B cell (primary cell): ENCODE data around the gene IGF2BP3. TPM values are rescaled to one million over a fixed set of nuclear protein-coding genes. Genes with fewer than 3 reads are reported as not detected.
"Not testable (repeated sequence)": the region's sequence is repeated elsewhere in the genome, so short reads cannot be mapped to it uniquely, and the experiment has no call there.

Experiments
- ATAC-seq: fragments of 200-7000 bp; cut with Tn5 transposase; one replicate; pipeline ENCODE4 v1.10.0; 2021; ENCODE audit warnings: low read depth, mild to moderate bottlenecking, moderate number of reproducible peaks, moderate library complexity
- CTCF ChIA-PET: fragments of 350-600 bp; sonication (Branson Sonifier 250); formaldehyde crosslinking; loops from one replicate; lab custom pipeline; 2021; ENCODE audit warnings: antibody characterized with exemption, inconsistent platforms; lab: Charles Lee
- POLR2A ChIA-PET: fragments of 350-600 bp; sonication (Branson Sonifier 250); formaldehyde crosslinking; loops from one replicate; lab custom pipeline; 2021; ENCODE audit warnings: antibody characterized with exemption; lab: Charles Lee
- DNase-seq: peaks from one replicate; pipeline ENCODE4 v3.0.0; 2013
- H2AFZ ChIP-seq: 2 replicates; pipeline ENCODE4 v1.6.1; 2012; ENCODE audit warnings: mild to moderate bottlenecking, low read depth, low read length; ENCODE audit not compliant: insufficient read depth, poor library complexity, severe bottlenecking
- H3K27ac ChIP-seq, 2 donors: 1 replicate in 1 of 2; 2 replicates in 1 of 2; pipeline ENCODE4 v1.5.1; 2012 to 2013; ENCODE audit warnings: low read length in 2 of 2, mild to moderate bottlenecking in 2 of 2, moderate library complexity in 1 of 2
- H3K27me3 ChIP-seq, 4 experiments: fragments of 200-600 bp in 1 of 4; sonication (generic) in 1 of 4; replicated peaks in 1 of 4; 1 replicate in 2 of 4; 2 replicates in 2 of 4; pipeline versions ENCODE4 v1.6.1 to v1.7.0; 2013 to 2016; ENCODE audit warnings: low read length in 3 of 4, mild to moderate bottlenecking in 2 of 4, mixed read lengths in 1 of 4, moderate library complexity in 1 of 4; ENCODE audit not compliant: insufficient read depth in 4 of 4, control insufficient read depth in 3 of 4; ENCODE audit errors: control extremely low read depth in 1 of 4
- H3K36me3 ChIP-seq, 2 experiments: replicated peaks in 1 of 2; 1 replicate in 1 of 2; 2 replicates in 1 of 2; pipeline versions ENCODE4 v1.6.1 to v1.7.1; 2013; ENCODE audit warnings: low read length in 1 of 2; ENCODE audit not compliant: insufficient read depth in 2 of 2, control insufficient read depth in 1 of 2; ENCODE audit errors: control extremely low read depth in 1 of 2, extremely low read depth in 1 of 2
- H3K4me1 ChIP-seq, 2 donors: fragments of 200-600 bp in 1 of 2; sonication (generic) in 1 of 2; 1 replicate in 1 of 2; 2 replicates in 1 of 2; pipeline versions ENCODE4 v1.5.1 to v1.6.1; 2013 to 2017; ENCODE audit warnings: low read length in 2 of 2; ENCODE audit not compliant: control insufficient read depth in 2 of 2, insufficient read depth in 2 of 2
- H3K4me2 ChIP-seq: replicated peaks from 2 replicates; pipeline ENCODE3; 2012; ENCODE audit warnings: mild to moderate bottlenecking, low read depth, low read length; ENCODE audit not compliant: poor library complexity, severe bottlenecking
- H3K4me3 ChIP-seq, 5 experiments: fragments of 200-600 bp in 1 of 5; sonication (generic) in 1 of 5; 1 replicate in 3 of 5; 2 replicates in 2 of 5; pipeline versions ENCODE4 v1.5.1 to v1.7.0; 2011 to 2016; ENCODE audit warnings: low read length in 4 of 5, mild to moderate bottlenecking in 4 of 5, low read depth in 2 of 5, control low read depth in 1 of 5, moderate library complexity in 1 of 5; ENCODE audit not compliant: insufficient read depth in 1 of 5; ENCODE audit errors: control extremely low read depth in 1 of 5, extremely low read depth in 1 of 5
- H3K79me2 ChIP-seq: fragments of 200-600 bp; sonication (generic); one replicate; pipeline ENCODE4 v1.6.0; 2016; ENCODE audit warnings: low read length; ENCODE audit not compliant: control insufficient read depth, insufficient read depth
- H3K9ac ChIP-seq: fragments of 200-600 bp; sonication (generic); 2 replicates; pipeline ENCODE4 v1.6.1; 2017; ENCODE audit warnings: mild to moderate bottlenecking, low read length, moderate library complexity
- H3K9me3 ChIP-seq, 3 donors: one replicate each; pipeline versions ENCODE4 v1.6.1 to v1.7.1; 2013; ENCODE audit warnings: low read length in 2 of 3; ENCODE audit not compliant: control insufficient read depth in 2 of 3, insufficient read depth in 1 of 3; ENCODE audit errors: control extremely low read depth in 1 of 3
- H4K20me1 ChIP-seq: 2 replicates; pipeline ENCODE4 v1.6.0; 2012; ENCODE audit warnings: mild to moderate bottlenecking, low read length; ENCODE audit not compliant: insufficient read depth, control insufficient read depth, poor library complexity, severe bottlenecking
- H3K27ac Mint-ChIP-seq: one replicate; pipeline ENCODE4 v1.8.0; 2021; ENCODE audit warnings: mixed read lengths
- H3K27me3 Mint-ChIP-seq: one replicate; pipeline ENCODE4 v1.8.0; 2021; ENCODE audit warnings: mixed read lengths
- H3K4me1 Mint-ChIP-seq: one replicate; pipeline ENCODE4 v1.8.0; 2021; ENCODE audit warnings: mixed read lengths
- H3K4me3 Mint-ChIP-seq: one replicate; pipeline ENCODE4 v1.8.0; 2021; ENCODE audit warnings: mixed read lengths
- H3K9me3 Mint-ChIP-seq: one replicate; pipeline ENCODE4 v1.8.0; 2022; ENCODE audit warnings: mixed read lengths; ENCODE audit not compliant: insufficient read depth
- CTCF ChIP-seq: fragments of 200-600 bp; IDR thresholded peaks from one replicate; pipeline ENCODE4 v1.8.0; 2022; ENCODE audit warnings: antibody characterized with exemption, mild to moderate bottlenecking
- EZH2 ChIP-seq: IDR thresholded peaks from 2 replicates; pipeline ENCODE4 v1.6.1; 2012; ENCODE audit warnings: borderline replicate concordance, low read depth, mild to moderate bottlenecking, moderate library complexity, low read length; ENCODE audit not compliant: insufficient read depth, poor library complexity, severe bottlenecking
- WGBS: methylation state at CpG from one replicate; pipeline ENCODE4 v1.1.5; 2013; ENCODE audit warnings: missing lambda C conversion rate; ENCODE audit not compliant: insufficient coverage; 5-methylcytosine and 5-hydroxymethylcytosine counted together
- intact Hi-C: fragments of 100-400 bp; cut with micrococcal nuclease; formaldehyde crosslinking; loops from one replicate; pipeline ENCODE4 v1.10.0; 2022
- polyA plus RNA-seq: library from polyadenylated mRNA; depleted of rRNA; stranded (reverse); fragments of >200 nt; gene quantifications from 2 replicates; pipeline ENCODE4 v1.2.3, GENCODE V29; 2012
- total RNA-seq, 2 donors: library from RNA; stranded (reverse); fragments of 120-200 nt in 1 of 2; gene quantifications; 1 replicate in 1 of 2; 2 replicates in 1 of 2; pipeline versions ENCODE4 v1.2.3 to v1.2.4, GENCODE V29; 2013 to 2022

The IGF2BP3 gene
- total and polyA plus RNA-seq, 2 donors (not counting 1 experiment from before 2014, with no cell fraction given), result 0.63 to 10.0 TPM

GRCh38 chr7:23403970-23404369 is 66.3 kb downstream of the IGF2BP3 start:
- H3K9me3 Mint-ChIP-seq, result peaks cover 4% of the 10 kb centered on the region
- Histone ChIP-seq H3K36me3 (peaks cover 0 to 2% of the 10 kb centered on the region in 2 experiments), H3K4me1 (no peaks in the 10 kb centered on the region), H3K4me2 (no peak overlapping the region), H2AFZ (no peak overlapping the region), H4K20me1 (no peaks in the 10 kb centered on the region), H3K4me3 (no peak overlapping the region), H3K27me3 (peaks cover 0 to 2% (median 0%) of the 10 kb centered on the region in 4 experiments), H3K9me3 (peaks cover 0 to 7% (median 0%) of the 10 kb centered on the region in 3 donors), H3K79me2 (no peaks in the 10 kb centered on the region), H3K27ac (no peak overlapping the region), H3K9ac (no peak overlapping the region)
- TF ChIP-seq CTCF (no peak), EZH2 (no peak)
- no peak overlapping the region for H3K4me3 Mint-ChIP-seq
- no peak for ATAC-seq
- no peak for DNase-seq
- 93% methylated on average over 1 of the region's 5 CpGs for whole genome bisulfite sequencing
- POLR2A ChIA-PET, result no interaction called here
- no peaks in the 10 kb centered on the region for H3K27me3 Mint-ChIP-seq
- H3K27ac Mint-ChIP-seq, result no peak overlapping the region
- CTCF ChIA-PET, result interaction anchor here (0.6 to 2.4 kb wide), 2 partner anchors 46 to 78 kb away, joined by 3 to 12 read pairs; no protein-coding TSS in a partner anchor
- H3K4me1 Mint-ChIP-seq, result peaks cover under 1% of the 10 kb centered on the region
- intact Hi-C loops, result no loop called here

GRCh38 chr7:23398090-23398489 is 72.2 kb downstream of the IGF2BP3 start:
- intact Hi-C loops, H3K36me3 ChIP-seq, H3K27me3 Mint-ChIP-seq, H3K9me3 ChIP-seq, DNase-seq, H4K20me1 ChIP-seq, H3K4me1 ChIP-seq, H2AFZ ChIP-seq, H3K9me3 Mint-ChIP-seq, CTCF ChIA-PET, H3K4me3 ChIP-seq, H3K4me3 Mint-ChIP-seq, POLR2A ChIA-PET, H3K4me1 Mint-ChIP-seq, H3K27me3 ChIP-seq, H3K9ac ChIP-seq, ATAC-seq, H3K27ac ChIP-seq, H3K4me2 ChIP-seq, H3K27ac Mint-ChIP-seq, H3K79me2 ChIP-seq: not testable (repeated sequence)
- no CpG with 5 or more reads among the region's 2 CpGs for WGBS
